Fibroblast of lung (primary cell): ENCODE data around the gene KRT76.

ENCODE experiments used
- CTCF ChIP-seq, 2 donors: IDR thresholded peaks in 1 of 2; conservative IDR thresholded peaks in 1 of 2; 1 replicate in 1 of 2; 2 replicates in 1 of 2; pipeline ENCODE4 v1.5.1; 2011 to 2012; ENCODE audit warnings: low read length in 2 of 2, control low read depth in 1 of 2, inconsistent platforms in 1 of 2, low read depth in 1 of 2, mild to moderate bottlenecking in 1 of 2
- EZH2 ChIP-seq: IDR thresholded peaks from 2 replicates; pipeline ENCODE4 v1.5.1; 2012; ENCODE audit warnings: low read length, control low read depth, mild to moderate bottlenecking; ENCODE audit errors: missing control alignments

- TF ChIP-seq EZH2, result no peak
- no peak for TF ChIP-seq CTCF (conservative IDR thresholded peaks at IDR 0.05 in 1 of 2, IDR thresholded peaks at IDR 0.05 in 1 of 2; ENCODE audit: low read depth in 1 of 2, low read length in 2 of 2)
Observed at GRCh38 chr12:52777566-52777965, 421 bp upstream of the KRT76 start.
